ENCODE results near the gene TRIM14.

DNA sequence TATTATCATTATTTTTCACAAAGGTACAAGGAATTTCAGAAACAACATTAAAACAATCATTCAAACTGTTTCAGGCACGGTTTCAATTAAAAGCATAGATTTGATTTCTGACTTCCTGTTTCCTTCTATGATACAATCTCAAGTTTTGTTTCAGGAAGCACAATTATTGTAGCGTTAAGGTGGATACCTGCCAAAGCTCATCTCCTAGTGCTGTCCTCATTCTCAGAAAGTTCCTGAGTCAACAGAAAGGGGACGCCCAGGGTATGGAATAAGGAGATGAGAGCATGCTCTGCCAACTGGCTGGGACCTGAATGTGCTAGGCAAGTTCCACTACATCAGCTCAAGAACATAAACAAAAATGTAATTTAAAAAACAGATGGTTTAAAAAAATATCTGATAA, 2.0 kb upstream of the TRIM14 start:
- TF ChIP-seq, protein P1, sequence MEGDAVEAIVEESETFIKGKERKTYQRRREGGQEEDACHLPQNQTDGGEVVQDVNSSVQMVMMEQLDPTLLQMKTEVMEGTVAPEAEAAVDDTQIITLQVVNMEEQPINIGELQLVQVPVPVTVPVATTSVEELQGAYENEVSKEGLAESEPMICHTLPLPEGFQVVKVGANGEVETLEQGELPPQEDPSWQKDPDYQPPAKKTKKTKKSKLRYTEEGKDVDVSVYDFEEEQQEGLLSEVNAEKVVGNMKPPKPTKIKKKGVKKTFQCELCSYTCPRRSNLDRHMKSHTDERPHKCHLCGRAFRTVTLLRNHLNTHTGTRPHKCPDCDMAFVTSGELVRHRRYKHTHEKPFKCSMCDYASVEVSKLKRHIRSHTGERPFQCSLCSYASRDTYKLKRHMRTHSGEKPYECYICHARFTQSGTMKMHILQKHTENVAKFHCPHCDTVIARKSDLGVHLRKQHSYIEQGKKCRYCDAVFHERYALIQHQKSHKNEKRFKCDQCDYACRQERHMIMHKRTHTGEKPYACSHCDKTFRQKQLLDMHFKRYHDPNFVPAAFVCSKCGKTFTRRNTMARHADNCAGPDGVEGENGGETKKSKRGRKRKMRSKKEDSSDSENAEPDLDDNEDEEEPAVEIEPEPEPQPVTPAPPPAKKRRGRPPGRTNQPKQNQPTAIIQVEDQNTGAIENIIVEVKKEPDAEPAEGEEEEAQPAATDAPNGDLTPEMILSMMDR (IDR thresholded peaks at IDR 0.05): no peak
- no peak for TF ChIP-seq POLR2A (IDR thresholded peaks at IDR 0.05)
